H1 (cell line): Measurements from ENCODE around the gene ATP6V1E1. TPM values are rescaled to one million over a fixed set of nuclear protein-coding genes. Genes with fewer than 3 reads are reported as not detected.

Experiments used
- CTCF ChIA-PET: fragments of 300-600 bp; sonication (Branson Sonifier 250); formaldehyde crosslinking; loops from one replicate; lab custom pipeline; 2021; ENCODE audit not compliant: partially characterized antibody; lab: Charles Lee
- POLR2A ChIA-PET: fragments of 300-600 bp; sonication (Branson Sonifier 250); formaldehyde crosslinking; loops from one replicate; lab custom pipeline; 2021; ENCODE audit warnings: inconsistent platforms; ENCODE audit not compliant: partially characterized antibody; lab: Charles Lee
- DNase-seq, 2 experiments: peaks; one replicate each; pipeline versions ENCODE4 v3.0.0 to v3.0.0-alpha.2; 2010 to 2022; ENCODE audit warnings: low spot score in 2 of 2, low read depth in 1 of 2, mixed read lengths in 1 of 2
- FAIRE-seq: peaks from 2 replicates; lab custom pipeline; 2011; peaks lifted over from hg19 to GRCh38; lab: Jason Lieb, UNC
- H2AFZ ChIP-seq: 2 replicates; pipeline ENCODE4 v1.8.1; 2012; ENCODE audit warnings: low read length, inconsistent platforms
- H2AK5ac ChIP-seq: 2 replicates; pipeline ENCODE4 v1.6.1; 2013; ENCODE audit warnings: low read depth, low read length
- H2BK120ac ChIP-seq: replicated peaks from 2 replicates; pipeline ENCODE3; 2013; ENCODE audit warnings: low read depth, low read length, inconsistent platforms
- H2BK12ac ChIP-seq: 2 replicates; pipeline ENCODE4 v1.6.1; 2013; ENCODE audit warnings: low read depth, low read length
- H2BK15ac ChIP-seq: 2 replicates; pipeline ENCODE4 v1.6.1; 2013; ENCODE audit warnings: low read length
- H2BK20ac ChIP-seq: 2 replicates; pipeline ENCODE4 v1.6.1; 2013; ENCODE audit warnings: low read length
- H2BK5ac ChIP-seq: 2 replicates; pipeline ENCODE4 v1.6.1; 2013; ENCODE audit warnings: low read depth, low read length
- H3K14ac ChIP-seq: 2 replicates; pipeline ENCODE4 v1.6.1; 2013; ENCODE audit warnings: inconsistent platforms; ENCODE audit not compliant: insufficient read length
- H3K18ac ChIP-seq: 2 replicates; pipeline ENCODE4 v1.6.1; 2013; ENCODE audit warnings: low read length; ENCODE audit errors: extremely low read depth
- H3K23ac ChIP-seq: 2 replicates; pipeline ENCODE4 v1.6.1; 2013; ENCODE audit warnings: inconsistent platforms; ENCODE audit not compliant: insufficient read length
- H3K23me2 ChIP-seq: 2 replicates; pipeline ENCODE4 v1.6.1; 2013; ENCODE audit warnings: low read depth, low read length
- H3K27ac ChIP-seq: 2 replicates; pipeline ENCODE4 v1.6.1; 2011; ENCODE audit warnings: low read depth, low read length, inconsistent platforms
- H3K27me3 ChIP-seq, 4 experiments: replicated peaks in 1 of 4; 1 replicate in 1 of 4; 2 replicates in 3 of 4; pipeline versions ENCODE4 v1.6.1 to v1.8.1; 2011 to 2013; ENCODE audit warnings: low read length in 3 of 4, mild to moderate bottlenecking in 3 of 4, inconsistent platforms in 2 of 4, mixed read lengths in 2 of 4, moderate library complexity in 1 of 4; ENCODE audit not compliant: control insufficient read depth in 3 of 4, insufficient read depth in 3 of 4; ENCODE audit errors: extremely low read depth in 1 of 4
- H3K36me3 ChIP-seq, 4 experiments: 2 replicates each; pipeline versions ENCODE4 v1.6.1 to v1.8.1; 2011 to 2013; ENCODE audit warnings: mild to moderate bottlenecking in 4 of 4, low read length in 3 of 4, moderate library complexity in 2 of 4, control low read depth in 1 of 4, inconsistent platforms in 1 of 4; ENCODE audit not compliant: insufficient read depth in 4 of 4, control insufficient read depth in 2 of 4
- H3K4ac ChIP-seq: replicated peaks from 2 replicates; pipeline ENCODE3; 2013; ENCODE audit warnings: low read length, low read depth, mixed read lengths, inconsistent platforms; ENCODE audit not compliant: insufficient read length
- H3K4me1 ChIP-seq, 4 experiments: replicated peaks in 1 of 4; 1 replicate in 1 of 4; 2 replicates in 3 of 4; pipeline versions ENCODE4 v1.6.1 to v1.8.1; 2011 to 2013; ENCODE audit warnings: low read length in 3 of 4, inconsistent platforms in 2 of 4, mixed read lengths in 1 of 4; ENCODE audit not compliant: insufficient read depth in 4 of 4, control insufficient read depth in 3 of 4
- H3K4me2 ChIP-seq, 2 experiments: 2 replicates each; pipeline versions ENCODE4 v1.6.1 to v1.8.1; 2011 to 2013; ENCODE audit warnings: low read depth in 2 of 2, low read length in 2 of 2, control low read depth in 1 of 2, inconsistent platforms in 1 of 2, mild to moderate bottlenecking in 1 of 2; ENCODE audit not compliant: insufficient read depth in 1 of 2
- H3K4me3 ChIP-seq, 4 experiments: fragments of 200-600, 300-600 bp in 1 of 4; sonication (generic), shearing (Covaris generic), sonication (Bioruptor Twin) in 1 of 4; 2 replicates each; pipeline versions ENCODE4 v1.5.1 to v1.8.1; 2011 to 2016; ENCODE audit warnings: low read length in 4 of 4, low read depth in 3 of 4, control low read depth in 2 of 4, inconsistent platforms in 2 of 4, mild to moderate bottlenecking in 2 of 4, mixed read lengths in 1 of 4, moderate library complexity in 1 of 4; ENCODE audit not compliant: insufficient read depth in 2 of 4; ENCODE audit errors: extremely low read depth in 1 of 4
- H3K56ac ChIP-seq: replicated peaks from 2 replicates; pipeline ENCODE3; 2013; ENCODE audit warnings: low read depth, mild to moderate bottlenecking, mixed read lengths, low read length, inconsistent platforms; ENCODE audit not compliant: insufficient read length
- H3K79me1 ChIP-seq: 2 replicates; pipeline ENCODE4 v1.6.1; 2013; ENCODE audit warnings: low read depth, low read length, control low read depth
- H3K79me2 ChIP-seq, 2 experiments: 2 replicates each; pipeline versions ENCODE4 v1.6.1 to v1.8.1; 2012 to 2013; ENCODE audit warnings: low read length in 2 of 2, mild to moderate bottlenecking in 2 of 2, inconsistent platforms in 1 of 2; ENCODE audit not compliant: insufficient read depth in 2 of 2, control insufficient read depth in 1 of 2
- H3K9ac ChIP-seq, 4 experiments: replicated peaks in 1 of 4; 1 replicate in 1 of 4; 2 replicates in 3 of 4; pipeline versions ENCODE4 v1.6.1 to v1.8.1; 2011 to 2013; ENCODE audit warnings: low read depth in 3 of 4, low read length in 3 of 4, control low read depth in 2 of 4, mild to moderate bottlenecking in 2 of 4, moderate library complexity in 2 of 4, inconsistent platforms in 1 of 4; ENCODE audit errors: extremely low read depth in 1 of 4
- H3K9me3 ChIP-seq, 2 experiments: 2 replicates each; pipeline versions ENCODE4 v1.6.1 to v1.8.1; 2012 to 2013; ENCODE audit warnings: mild to moderate bottlenecking in 2 of 2, moderate library complexity in 2 of 2, control low read depth in 1 of 2, inconsistent platforms in 1 of 2, low read depth in 1 of 2, low read length in 1 of 2, mixed read lengths in 1 of 2; ENCODE audit not compliant: insufficient read depth in 2 of 2
- H4K20me1 ChIP-seq, 2 experiments: replicated peaks in 1 of 2; 2 replicates each; pipeline versions ENCODE3 to v1.8.1; 2011 to 2013; ENCODE audit warnings: inconsistent platforms in 2 of 2, low read length in 2 of 2, mild to moderate bottlenecking in 1 of 2; ENCODE audit not compliant: insufficient read depth in 2 of 2, control insufficient read depth in 1 of 2
- H4K5ac ChIP-seq: 2 replicates; pipeline ENCODE4 v1.6.1; 2013; ENCODE audit warnings: low read length, low read depth, mixed read lengths, inconsistent platforms; ENCODE audit not compliant: insufficient read length
- H4K8ac ChIP-seq: 2 replicates; pipeline ENCODE4 v1.8.0; 2013; ENCODE audit warnings: mild to moderate bottlenecking, moderate library complexity, low read length, inconsistent platforms; ENCODE audit not compliant: insufficient read depth; ENCODE audit errors: extremely low read depth
- H4K91ac ChIP-seq: replicated peaks from 2 replicates; pipeline ENCODE3; 2013; ENCODE audit warnings: low read length, mixed read lengths, inconsistent platforms; ENCODE audit not compliant: insufficient read length
- ATF2 ChIP-seq: IDR thresholded peaks from 2 replicates; pipeline ENCODE4 v1.6.1; 2012; ENCODE audit warnings: low read length, inconsistent platforms
- BRCA1 ChIP-seq: IDR thresholded peaks from 2 replicates; pipeline ENCODE4 v1.6.1; 2012; ENCODE audit warnings: low read depth, low read length, improper control_type of control experiment
- CBX5 ChIP-seq: fragments of 300-800, 300-1000 bp; sonication (generic); IDR thresholded peaks from 2 replicates; pipeline ENCODE4 v1.7.1; 2016; ENCODE audit warnings: antibody characterized with exemption, low read length, low read depth
- CTCF ChIP-seq, 3 experiments: IDR thresholded peaks; 1 replicate in 2 of 3; 2 replicates in 1 of 3; pipeline versions ENCODE4 v1.5.1 to v1.6.1; 2011; ENCODE audit warnings: low read length in 3 of 3, mild to moderate bottlenecking in 3 of 3, inconsistent platforms in 2 of 3, low read depth in 1 of 3, moderate library complexity in 1 of 3; ENCODE audit not compliant: insufficient read depth in 1 of 3; ENCODE audit errors: control extremely low read depth in 1 of 3
- MAX ChIP-seq: IDR thresholded peaks from 2 replicates; pipeline ENCODE4 v1.6.1; 2012; ENCODE audit warnings: inconsistent platforms
- SRF ChIP-seq: IDR thresholded peaks from 2 replicates; pipeline ENCODE4 v1.6.1; 2011; ENCODE audit warnings: mild to moderate bottlenecking, low read depth, low read length, moderate library complexity
- TAF7 ChIP-seq: optimal IDR thresholded peaks from 2 replicates; pipeline ENCODE3; 2011; ENCODE audit warnings: low read depth, mild to moderate bottlenecking, inconsistent platforms, low read length, moderate library complexity, borderline replicate concordance
- WGBS, 2 experiments: shearing (Covaris generic) in 1 of 2; methylation state at CpG; one replicate each; pipeline versions ENCODE4 v1.1.6 to v1.1.7; 2013 to 2015; ENCODE audit warnings: low lambda C conversion rate in 2 of 2, mixed read lengths in 2 of 2, inconsistent platforms in 1 of 2, low coverage in 1 of 2, missing lambda C conversion rate in 1 of 2; ENCODE audit not compliant: insufficient replicate concordance in 2 of 2, insufficient coverage in 1 of 2, insufficient read length in 1 of 2; ENCODE audit errors: extremely low coverage in 1 of 2, missing lambda C conversion rate in 1 of 2; 5-methylcytosine and 5-hydroxymethylcytosine counted together
- polyA plus RNA-seq, 7 experiments: library from polyadenylated mRNA; depleted of rRNA in 3 of 7; stranded (reverse) in 5 of 7; unstranded in 2 of 7; fragments of >200 nt in 5 of 7; fragments of 200-250 nt in 2 of 7; gene quantifications; 1 replicate in 5 of 7; 2 replicates in 1 of 7; 4 replicates in 1 of 7; pipeline versions ENCODE4 v1.2.1 to v1.2.3, GENCODE V29; 2011 to 2013; ENCODE audit warnings: missing spikeins in 2 of 7, mixed read lengths in 2 of 7
- total RNA-seq: library from RNA; stranded (reverse); fragmentation: NEBNext Ultra II Directional; extraction: Animal tissue kit (Norgen Biotek cat#: 25700); gene quantifications from 2 replicates; pipeline ENCODE4 v1.2.1, GENCODE V29; 2021

ATP6V1E1 gene
- total and polyA plus RNA-seq, 2 of the 8 experiments (the other 6 are each of a cell fraction or from before 2014, with no cell fraction given), result 80.4 to 88.1 TPM

- no peak overlapping the region for H3K4me3 ChIP-seq
- no peak overlapping the region for H4K91ac ChIP-seq
- no peak overlapping the region for H4K8ac ChIP-seq
- H3K4me2 ChIP-seq, result no peak overlapping the region
- FAIRE-seq (no peak), DNase-seq (peak in 1 of 2 experiments; percentile 70)
- H2AFZ ChIP-seq, result 0 out of 2 replicates have a peak overlapping the region, but pooled peaks have one; percentile 17
- H2BK12ac ChIP-seq, result no peak overlapping the region
- ChIA-PET POLR2A (interaction anchor here (0.8 to 2.8 kb wide), 5 partner anchors 10 to 58 kb away, joined by 3 to 18 read pairs (median 3); partner anchors contain the start of genes BCL2L13 and SLC25A18), CTCF (interaction anchor here (0.7 to 4.1 kb wide), 7 partner anchors 8 to 347 kb away, joined by 3 to 27 read pairs (median 4); no protein-coding TSS in a partner anchor)
- no peak overlapping the region for H3K23ac ChIP-seq
- WGBS, 2 experiments, result 81% methylated on average over 15 of the region's 15 CpGs; no CpG with 5 or more reads in 1 of the 2 experiments
- H2BK5ac ChIP-seq, result no peak overlapping the region; the same call in 1 of the 2 replicates
- no peak overlapping the region for H3K9ac ChIP-seq
- H4K20me1 ChIP-seq, result no peaks in the 10 kb centered on the region
- H3K4ac ChIP-seq, result no peak overlapping the region
- no peaks in the 10 kb centered on the region for H3K27me3 ChIP-seq
- H3K79me2 ChIP-seq, result no peaks in the 10 kb centered on the region
- H3K36me3 ChIP-seq, result no peaks in the 10 kb centered on the region
- H3K56ac ChIP-seq, result no peak overlapping the region
- H2AK5ac ChIP-seq, result no peak overlapping the region
- no peak overlapping the region for H3K14ac ChIP-seq
- no peak overlapping the region for H2BK120ac ChIP-seq
- no peaks in the 10 kb centered on the region for H3K9me3 ChIP-seq
- H3K23me2 ChIP-seq, result peaks cover 1% of the 10 kb centered on the region; the same call in 1 of the 2 replicates
- no peak overlapping the region for H2BK20ac ChIP-seq
- H3K27ac ChIP-seq, result no peak overlapping the region
- no peaks in the 10 kb centered on the region for H3K79me1 ChIP-seq
- H4K5ac ChIP-seq, result no peak overlapping the region
- H3K4me1 ChIP-seq, result peaks cover 0 to 3% (median 0%) of the 10 kb centered on the region in 4 experiments; a peak in 4 of 7 replicates
- H2BK15ac ChIP-seq, result 0 out of 2 replicates have a peak overlapping the region, but pooled peaks have one; percentile 1
- H3K18ac ChIP-seq, result no peak overlapping the region; the same call in 1 of the 2 replicates
- TF ChIP-seq MAX, result peak; percentile 57; the same call in 1 of the 2 replicates
- no peak for TF ChIP-seq BRCA1
- TF ChIP-seq ATF2, result no peak
- TF ChIP-seq CTCF (IDR thresholded peaks at IDR 0.05; ENCODE audit: control extremely low read depth in 1 of 3, insufficient read depth in 1 of 3, low read depth in 1 of 3, low read length in 3 of 3), result peak; percentile 52 to 80 (median 58)
- TF ChIP-seq CBX5, result no peak
- TF ChIP-seq TAF7, result no peak
- no peak for TF ChIP-seq SRF
Measured at GRCh38 chr22:17580441-17581031, 48.0 kb downstream of the ATP6V1E1 start.
